MCF 10A (cell line): Measurements from ENCODE around the gene TPSD1. TPM values are rescaled to one million over a fixed set of nuclear protein-coding genes. Genes with fewer than 3 reads are reported as not detected.

Experiments
- BruUV-seq: library from RNA; stranded (reverse); fragments of 400-500 nt; replicated peaks from 2 replicates; lab custom pipeline; 2021; lab: Mats Ljungman, UMichigan
- CTCF ChIA-PET: fragments of 300-600 bp; sonication (Branson Sonifier 250); formaldehyde crosslinking; extraction: SDS; loops from one replicate; lab custom pipeline; 2021; ENCODE audit warnings: antibody characterized with exemption, inconsistent platforms; lab: Yijun Ruan, JAX
- POLR2A ChIA-PET: fragments of 300-600, 350-650 bp; sonication (Branson Sonifier 250); formaldehyde crosslinking; extraction: SDS; loops from one replicate; lab custom pipeline; 2020; ENCODE audit warnings: antibody characterized with exemption, inconsistent platforms; lab: Yijun Ruan, JAX
- DNase-seq: peaks from one replicate; pipeline ENCODE4 v3.0.0-alpha.2; 2018; ENCODE audit not compliant: unreplicated experiment
- H3K27ac Mint-ChIP-seq: one replicate; pipeline ENCODE4 v1.8.0; 2022; ENCODE audit warnings: mild to moderate bottlenecking, low read depth, mixed read lengths; ENCODE audit not compliant: unreplicated experiment
- H3K27me3 Mint-ChIP-seq: one replicate; pipeline ENCODE4 v1.8.0; 2022; ENCODE audit warnings: mixed read lengths; ENCODE audit not compliant: insufficient read depth, unreplicated experiment
- H3K36me3 Mint-ChIP-seq: one replicate; pipeline ENCODE4 v1.8.0; 2022; ENCODE audit warnings: mild to moderate bottlenecking, moderate library complexity, mixed read lengths; ENCODE audit not compliant: insufficient read depth, unreplicated experiment
- H3K4me1 Mint-ChIP-seq: one replicate; pipeline ENCODE4 v1.8.0; 2022; ENCODE audit warnings: mixed read lengths; ENCODE audit not compliant: insufficient read depth, unreplicated experiment
- H3K4me3 Mint-ChIP-seq: one replicate; pipeline ENCODE4 v1.8.0; 2022; ENCODE audit warnings: mild to moderate bottlenecking, moderate library complexity, mixed read lengths; ENCODE audit not compliant: unreplicated experiment
- H3K9me3 Mint-ChIP-seq: one replicate; pipeline ENCODE4 v1.8.0; 2022; ENCODE audit warnings: mixed read lengths; ENCODE audit not compliant: unreplicated experiment
- CTCF ChIP-seq: fragments of 200-600 bp; IDR thresholded peaks from one replicate; pipeline ENCODE4 v1.8.0; 2022; ENCODE audit warnings: antibody characterized with exemption, mild to moderate bottlenecking; ENCODE audit not compliant: unreplicated experiment
- intact Hi-C: fragments of 100-400 bp; cut with micrococcal nuclease; formaldehyde crosslinking; loops from 2 replicates; pipeline ENCODE4 v1.14.1; 2022
- total RNA-seq: library from RNA; stranded (reverse); gene quantifications from 2 replicates; pipeline ENCODE4 v1.2.3, GENCODE V29; 2022

The TPSD1 gene
- total RNA-seq, 1 experiment from 2014 or later = not detected

GRCh38 chr16:1282324-1282973 is 26.6 kb downstream of the TPSD1 start:
- no peak for TF ChIP-seq CTCF
- no TSS peak for BruUV-seq
- no peaks in the 10 kb centered on the region for H3K36me3 Mint-ChIP-seq
- intact Hi-C loops = no loop called here
- no peaks in the 10 kb centered on the region for H3K9me3 Mint-ChIP-seq
- H3K4me1 Mint-ChIP-seq = no peaks in the 10 kb centered on the region
- CTCF ChIA-PET = interaction anchor here (0.6 kb wide), 1 partner anchor 170 kb away, joined by 3 read pairs; no protein-coding TSS in a partner anchor
- POLR2A ChIA-PET = no interaction called here
- no peak for DNase-seq
- no peak overlapping the region for H3K4me3 Mint-ChIP-seq
- H3K27me3 Mint-ChIP-seq = peaks cover 8% of the 10 kb centered on the region
- no peak overlapping the region for H3K27ac Mint-ChIP-seq

GRCh38 chr16:1283296-1283695 is 27.4 kb downstream of the TPSD1 start:
- Mint-ChIP-seq H3K27ac (no peak overlapping the region), H3K4me1 (no peaks in the 10 kb centered on the region), H3K27me3 (no peaks in the 10 kb centered on the region), H3K4me3 (no peak overlapping the region), H3K9me3 (no peaks in the 10 kb centered on the region), H3K36me3 (no peaks in the 10 kb centered on the region)
- ChIA-PET CTCF (no interaction called here), POLR2A (no interaction called here)
- intact Hi-C loops = no loop called here
- DNase-seq = no peak
- no TSS peak for BruUV-seq
- no peak for TF ChIP-seq CTCF

- no peaks in the 10 kb centered on the region for H3K4me1 Mint-ChIP-seq
- no peaks in the 10 kb centered on the region for H3K27me3 Mint-ChIP-seq
- intact Hi-C loops = no loop called here
- no peaks in the 10 kb centered on the region for H3K36me3 Mint-ChIP-seq
- DNase-seq = no peak
- no peaks in the 10 kb centered on the region for H3K9me3 Mint-ChIP-seq
- H3K4me3 Mint-ChIP-seq = no peak overlapping the region
- no peak overlapping the region for H3K27ac Mint-ChIP-seq
- CTCF ChIA-PET = no interaction called here
- no TSS peak for BruUV-seq
- POLR2A ChIA-PET = no interaction called here
- TF ChIP-seq CTCF = no peak
Observed at GRCh38 chr16:1283996-1284616, 28.2 kb downstream of the TPSD1 start.

GRCh38 chr16:1285669-1286512 is 30.0 kb downstream of the TPSD1 start:
- ChIA-PET CTCF (no interaction called here), POLR2A (no interaction called here)
- BruUV-seq = no TSS peak
- H3K27ac Mint-ChIP-seq = no peak overlapping the region
- TF ChIP-seq CTCF = no peak
- H3K4me3 Mint-ChIP-seq = no peak overlapping the region
- intact Hi-C loops = no loop called here
- no peaks in the 10 kb centered on the region for H3K36me3 Mint-ChIP-seq
- no peak for DNase-seq
- no peaks in the 10 kb centered on the region for H3K9me3 Mint-ChIP-seq
- no peaks in the 10 kb centered on the region for H3K27me3 Mint-ChIP-seq
- no peaks in the 10 kb centered on the region for H3K4me1 Mint-ChIP-seq
